Measurements from ENCODE around the gene SYNPO2.

SYNPO2 gene

GRCh38 chr4:119080721-119081541 is 192.3 kb downstream of the SYNPO2 start:
- TF ChIP-seq CTCF (IDR thresholded peaks at IDR 0.05; ENCODE audit: poor library complexity, severe bottlenecking), result no peak
- Histone ChIP-seq H3K27me3 (ENCODE audit: insufficient read depth, poor library complexity, severe bottlenecking) (no peaks in the 10 kb centered on the region), H3K36me3 (ENCODE audit: low read depth) (no peaks in the 10 kb centered on the region), H3K4me1 (ENCODE audit: insufficient read depth, poor library complexity, severe bottlenecking) (peaks cover 3% of the 10 kb centered on the region), H3K4me3 (ENCODE audit: severe bottlenecking) (no peak overlapping the region), H3K9me3 (ENCODE audit: severe bottlenecking) (no peaks in the 10 kb centered on the region), H3K27ac (ENCODE audit: poor library complexity, severe bottlenecking) (no peak overlapping the region)
- ATAC-seq (ENCODE audit: low read depth), result peak; percentile 72
- DNase-seq (ENCODE audit: low spot score), result no peak

- ATAC-seq (ENCODE audit: low read depth) (no peak), DNase-seq (ENCODE audit: low spot score) (no peak)
- peaks cover 3% of the 10 kb centered on the region for H3K4me1 ChIP-seq (ENCODE audit: insufficient read depth, poor library complexity, severe bottlenecking)
- no peak overlapping the region for H3K27ac ChIP-seq (ENCODE audit: poor library complexity, severe bottlenecking)
- H3K4me3 ChIP-seq (ENCODE audit: severe bottlenecking), result no peak overlapping the region
- no peaks in the 10 kb centered on the region for H3K36me3 ChIP-seq (ENCODE audit: low read depth)
- TF ChIP-seq CTCF (IDR thresholded peaks at IDR 0.05; ENCODE audit: poor library complexity, severe bottlenecking), result no peak
- H3K27me3 ChIP-seq (ENCODE audit: insufficient read depth, poor library complexity, severe bottlenecking), result no peaks in the 10 kb centered on the region
- H3K9me3 ChIP-seq (ENCODE audit: severe bottlenecking), result no peaks in the 10 kb centered on the region
These were observed 192.8 kb downstream of the SYNPO2 start for GRCh38 chr4:119081542-119081859.

- no peaks in the 10 kb centered on the region for H3K9me3 ChIP-seq (ENCODE audit: severe bottlenecking)
- no peak for DNase-seq (ENCODE audit: low spot score)
- no peak overlapping the region for H3K27ac ChIP-seq (ENCODE audit: poor library complexity, severe bottlenecking)
- H3K4me3 ChIP-seq (ENCODE audit: severe bottlenecking), result no peak overlapping the region
- no peak for TF ChIP-seq CTCF (IDR thresholded peaks at IDR 0.05; ENCODE audit: poor library complexity, severe bottlenecking)
- no peak for ATAC-seq (ENCODE audit: low read depth)
- no peaks in the 10 kb centered on the region for H3K27me3 ChIP-seq (ENCODE audit: insufficient read depth, poor library complexity, severe bottlenecking)
- peaks cover 3% of the 10 kb centered on the region for H3K4me1 ChIP-seq (ENCODE audit: insufficient read depth, poor library complexity, severe bottlenecking)
- H3K36me3 ChIP-seq (ENCODE audit: low read depth), result no peaks in the 10 kb centered on the region
These were observed 193.3 kb downstream of the SYNPO2 start for GRCh38 chr4:119081943-119082342.

- Histone ChIP-seq H3K4me3 (ENCODE audit: severe bottlenecking) (no peak overlapping the region), H3K9me3 (ENCODE audit: severe bottlenecking) (no peaks in the 10 kb centered on the region), H3K27me3 (ENCODE audit: insufficient read depth, poor library complexity, severe bottlenecking) (no peaks in the 10 kb centered on the region), H3K36me3 (ENCODE audit: low read depth) (no peaks in the 10 kb centered on the region), H3K27ac (ENCODE audit: poor library complexity, severe bottlenecking) (no peak overlapping the region), H3K4me1 (ENCODE audit: insufficient read depth, poor library complexity, severe bottlenecking) (peaks cover 3% of the 10 kb centered on the region)
- no peak for TF ChIP-seq CTCF (IDR thresholded peaks at IDR 0.05; ENCODE audit: poor library complexity, severe bottlenecking)
- no peak for ATAC-seq (ENCODE audit: low read depth)
- no peak for DNase-seq (ENCODE audit: low spot score)
These were observed 194.0 kb downstream of the SYNPO2 start for GRCh38 chr4:119082661-119083060.

GRCh38 chr4:119084513-119084912 is 195.9 kb downstream of the SYNPO2 start:
- H3K36me3 ChIP-seq (ENCODE audit: low read depth), result no peaks in the 10 kb centered on the region
- H3K27ac ChIP-seq (ENCODE audit: poor library complexity, severe bottlenecking), result no peak overlapping the region
- H3K4me1 ChIP-seq (ENCODE audit: insufficient read depth, poor library complexity, severe bottlenecking), result peaks cover 3% of the 10 kb centered on the region
- no peak overlapping the region for H3K4me3 ChIP-seq (ENCODE audit: severe bottlenecking)
- DNase-seq (ENCODE audit: low spot score), result no peak
- TF ChIP-seq CTCF (IDR thresholded peaks at IDR 0.05; ENCODE audit: poor library complexity, severe bottlenecking), result no peak
- no peak for ATAC-seq (ENCODE audit: low read depth)
- H3K27me3 ChIP-seq (ENCODE audit: insufficient read depth, poor library complexity, severe bottlenecking), result no peaks in the 10 kb centered on the region
- H3K9me3 ChIP-seq (ENCODE audit: severe bottlenecking), result no peaks in the 10 kb centered on the region
